Transverse colon (tissue), 4 donors: ENCODE results near the gene CTNNBL1.

Experiments used
- POLR2A ChIP-seq: fragments of 450-650 bp; IDR thresholded peaks from one replicate; pipeline ENCODE4 v1.6.1; 2016; ENCODE audit warnings: antibody characterized with exemption, mild to moderate bottlenecking, moderate library complexity
- POLR2AphosphoS5 ChIP-seq, 3 donors: sonication (generic); formaldehyde crosslinking; IDR thresholded peaks; one replicate each; pipeline ENCODE4 v1.6.1; 2016; ENCODE audit warnings: antibody characterized with exemption in 3 of 3
- TF ChIP-seq, protein P1 (sequence below), 5 experiments: fragments of 200-600 bp in 3 of 5; fragments of 450-650 bp in 2 of 5; sonication (generic) in 3 of 5; IDR thresholded peaks; 1 replicate in 2 of 5; 2 replicates in 3 of 5; pipeline ENCODE4 v1.5.1; 2016 to 2017; ENCODE audit warnings: antibody characterized with exemption in 5 of 5, inconsistent platforms in 3 of 5, mild to moderate bottlenecking in 2 of 5, moderate library complexity in 1 of 5

DNA sequence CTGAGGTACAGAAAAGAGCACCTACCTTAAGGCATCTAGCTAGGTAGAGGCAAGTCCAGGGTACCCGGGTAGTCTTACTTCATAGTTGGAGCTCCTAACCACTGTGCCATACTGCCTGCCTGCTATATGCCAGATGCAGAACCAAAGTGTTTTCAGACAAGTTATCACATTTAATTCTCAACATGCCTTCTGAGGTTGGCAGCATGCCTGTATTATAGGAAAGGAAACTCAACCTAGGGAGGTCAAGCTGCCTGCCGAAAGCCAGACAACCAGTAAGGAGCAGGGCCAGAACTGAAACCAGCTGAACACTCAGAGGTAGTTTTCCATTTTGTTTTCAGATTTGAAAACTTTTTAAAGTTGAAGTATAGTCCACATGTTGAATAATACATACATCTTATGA is 5.4 kb downstream of the CTNNBL1 start:
- TF ChIP-seq, protein P1, sequence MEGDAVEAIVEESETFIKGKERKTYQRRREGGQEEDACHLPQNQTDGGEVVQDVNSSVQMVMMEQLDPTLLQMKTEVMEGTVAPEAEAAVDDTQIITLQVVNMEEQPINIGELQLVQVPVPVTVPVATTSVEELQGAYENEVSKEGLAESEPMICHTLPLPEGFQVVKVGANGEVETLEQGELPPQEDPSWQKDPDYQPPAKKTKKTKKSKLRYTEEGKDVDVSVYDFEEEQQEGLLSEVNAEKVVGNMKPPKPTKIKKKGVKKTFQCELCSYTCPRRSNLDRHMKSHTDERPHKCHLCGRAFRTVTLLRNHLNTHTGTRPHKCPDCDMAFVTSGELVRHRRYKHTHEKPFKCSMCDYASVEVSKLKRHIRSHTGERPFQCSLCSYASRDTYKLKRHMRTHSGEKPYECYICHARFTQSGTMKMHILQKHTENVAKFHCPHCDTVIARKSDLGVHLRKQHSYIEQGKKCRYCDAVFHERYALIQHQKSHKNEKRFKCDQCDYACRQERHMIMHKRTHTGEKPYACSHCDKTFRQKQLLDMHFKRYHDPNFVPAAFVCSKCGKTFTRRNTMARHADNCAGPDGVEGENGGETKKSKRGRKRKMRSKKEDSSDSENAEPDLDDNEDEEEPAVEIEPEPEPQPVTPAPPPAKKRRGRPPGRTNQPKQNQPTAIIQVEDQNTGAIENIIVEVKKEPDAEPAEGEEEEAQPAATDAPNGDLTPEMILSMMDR (IDR thresholded peaks at IDR 0.05) = no peak
- TF ChIP-seq POLR2A (no peak), POLR2AphosphoS5 (IDR thresholded peaks at IDR 0.05) (no peak)
